Prostate gland (tissue), 1 donor: ENCODE results near the gene DHRS7B.

Source experiments
- POLR2A ChIP-seq: fragments of 450-650 bp; IDR thresholded peaks from one replicate; pipeline ENCODE4 v1.6.1; 2016; ENCODE audit warnings: antibody characterized with exemption, mild to moderate bottlenecking
- POLR2AphosphoS5 ChIP-seq: sonication (generic); formaldehyde crosslinking; IDR thresholded peaks from one replicate; pipeline ENCODE4 v1.6.1; 2017; ENCODE audit warnings: antibody characterized with exemption

DNA sequence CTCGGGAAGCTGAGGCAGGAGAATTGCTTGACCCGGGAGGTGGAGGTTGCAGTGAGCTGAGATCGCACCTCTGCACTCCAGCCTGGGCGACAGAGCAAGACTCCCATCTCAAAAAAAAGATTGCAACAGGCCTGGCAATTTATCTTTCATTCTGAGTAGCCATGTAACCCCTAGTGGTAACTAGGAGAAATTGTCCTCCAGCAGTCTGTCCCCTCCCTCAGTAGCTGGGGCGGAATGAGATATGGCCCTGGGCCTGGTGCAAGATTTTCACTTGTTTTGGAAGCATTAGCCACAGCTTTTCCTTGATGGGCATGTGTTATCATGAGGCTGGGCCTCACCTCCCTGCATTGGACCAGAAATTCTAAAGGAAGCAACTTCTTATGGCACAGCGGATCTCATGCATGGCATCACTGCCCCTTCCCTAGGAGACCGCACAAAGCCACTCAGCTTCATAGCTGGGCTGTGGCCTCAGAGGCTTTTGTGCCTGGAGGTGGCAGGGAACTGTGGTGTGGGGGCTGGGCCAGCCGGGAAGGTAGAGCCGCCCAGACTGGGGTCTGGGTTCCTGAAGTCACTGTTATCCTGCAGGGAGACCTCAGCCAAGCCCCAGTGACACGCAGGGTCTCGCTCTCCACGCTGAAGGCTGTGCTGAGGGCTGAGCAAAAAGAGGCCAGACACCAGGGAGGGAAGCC is 113.1 kb downstream of the DHRS7B start:
- no peak for TF ChIP-seq POLR2AphosphoS5
- TF ChIP-seq POLR2A = no peak
